ENCODE data around the gene SPI1. TPM values are rescaled to one million over a fixed set of nuclear protein-coding genes. Genes with fewer than 3 reads are reported as not detected.

Gene SPI1
- polyA plus RNA-seq, 1 donor (not counting 4 experiments of a cell fraction or from before 2014, with no cell fraction given): not detected

DNA sequence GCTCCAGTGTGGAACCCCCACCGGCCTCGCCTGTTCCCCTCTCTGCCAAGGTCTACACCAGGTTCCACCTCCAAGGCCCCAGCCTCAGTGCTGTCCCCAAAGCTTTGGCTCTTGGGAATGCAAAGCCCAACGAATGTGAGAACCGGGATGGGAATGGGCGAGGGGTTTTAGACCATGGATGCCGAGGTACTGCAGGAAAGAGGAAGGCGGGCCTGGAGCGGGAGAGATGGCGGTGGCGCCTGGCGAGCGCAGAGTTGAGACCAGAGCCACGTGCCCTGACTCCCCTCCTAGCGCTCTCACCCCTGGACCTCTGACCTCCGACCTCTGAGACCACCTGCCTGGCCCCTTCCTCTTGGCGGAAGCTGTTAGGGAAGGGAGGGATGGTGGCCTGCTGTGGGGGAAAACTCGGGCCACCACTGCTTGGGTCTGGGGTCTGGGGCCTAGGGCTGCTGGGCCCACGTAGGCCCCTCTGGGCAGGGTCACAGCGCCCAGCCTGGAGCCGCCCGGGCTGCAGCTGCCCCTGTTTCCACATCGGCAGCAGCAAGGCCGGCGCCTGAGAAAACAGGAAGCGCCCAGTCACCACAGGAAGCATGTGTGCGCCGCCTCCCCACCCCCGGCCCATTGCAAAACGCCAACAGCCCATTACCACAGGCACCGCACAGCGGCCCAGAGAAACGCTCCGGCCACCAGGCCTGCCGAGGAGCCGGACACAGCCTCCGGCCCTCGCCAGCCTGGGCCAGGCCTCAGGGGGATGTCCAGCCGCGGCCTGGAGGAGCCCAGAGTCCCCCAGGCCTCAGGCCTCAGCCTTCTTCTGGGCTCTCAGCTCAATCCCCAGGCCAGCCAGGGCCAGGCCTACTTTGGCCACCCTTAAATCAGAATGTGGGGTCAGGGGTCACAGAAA lies 16.2 kb upstream of the SPI1 start:
- no peaks in the 10 kb centered on the region for H3K36me3 ChIP-seq (ENCODE audit: control insufficient read depth in 2 of 2, extremely low read depth in 1 of 2, insufficient read depth in 2 of 2, low read length in 2 of 2)
- no peak for FAIRE-seq
- no peak overlapping the region for H3K27ac ChIP-seq (ENCODE audit: control insufficient read depth, insufficient read depth, low read length)
- H2AFZ ChIP-seq (ENCODE audit: control insufficient read depth, low read length): no peak overlapping the region
- no peak for DNase-seq (ENCODE audit: low read depth, low spot score)
- TF ChIP-seq CTCF (optimal IDR thresholded peaks at IDR 0.05 in 1 of 3, IDR thresholded peaks at IDR 0.05 in 1 of 3, conservative IDR thresholded peaks at IDR 0.05 in 1 of 3; ENCODE audit: extremely low read depth in 1 of 3, insufficient read depth in 2 of 3, low read length in 3 of 3) (no peak), EZH2 (IDR thresholded peaks at IDR 0.05; ENCODE audit: low read length) (no peak)
- no peaks in the 10 kb centered on the region for H4K20me1 ChIP-seq (ENCODE audit: control insufficient read depth, extremely low read depth, insufficient read depth, low read length)
- no peaks in the 10 kb centered on the region for H3K27me3 ChIP-seq (ENCODE audit: control insufficient read depth, extremely low read depth, insufficient read depth, low read length)
- no peak overlapping the region for H3K9ac ChIP-seq (ENCODE audit: control insufficient read depth, extremely low read depth, insufficient read depth, low read length)
- H3K79me2 ChIP-seq (ENCODE audit: control insufficient read depth, insufficient read depth, low read length): no peaks in the 10 kb centered on the region
- no peak overlapping the region for H3K4me2 ChIP-seq (ENCODE audit: control insufficient read depth, extremely low read depth, insufficient read depth, low read depth, low read length)
- H3K9me1 ChIP-seq (ENCODE audit: control insufficient read depth, extremely low read depth, insufficient read depth, low read length): no peaks in the 10 kb centered on the region
- dilution Hi-C loops (cut with MboI; ENCODE audit: extremely low pct_ligation_motif_present, low sequenced_read_pairs): no loop called here
- H3K4me3 ChIP-seq (ENCODE audit: control insufficient read depth in 2 of 3, extremely low read depth in 1 of 3, insufficient read depth in 2 of 3, low read depth in 1 of 3, low read length in 3 of 3): no peak overlapping the region
- no peaks in the 10 kb centered on the region for H3K9me3 ChIP-seq (ENCODE audit: control insufficient read depth, low read depth, low read length)
- H3K4me1 ChIP-seq (ENCODE audit: control insufficient read depth, extremely low read depth, insufficient read depth, low read length): peaks cover 9% of the 10 kb centered on the region

DNA sequence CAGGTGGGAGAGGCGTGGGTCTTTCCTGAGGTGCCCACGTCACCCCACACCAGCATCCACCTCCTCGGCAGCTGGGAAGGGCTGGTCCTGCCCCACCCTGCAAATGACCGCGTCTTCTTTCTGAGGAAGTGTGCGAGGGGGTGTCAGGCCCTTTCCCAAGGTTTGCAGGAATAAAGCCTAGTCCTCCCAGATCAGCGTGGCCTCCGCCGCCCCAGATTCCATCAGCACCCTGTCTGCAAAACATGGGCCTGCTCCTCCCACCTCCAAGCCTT lies 15.6 kb upstream of the SPI1 start:
- TF ChIP-seq EZH2 (IDR thresholded peaks at IDR 0.05; ENCODE audit: low read length) (no peak), CTCF (optimal IDR thresholded peaks at IDR 0.05 in 1 of 3, IDR thresholded peaks at IDR 0.05 in 1 of 3, conservative IDR thresholded peaks at IDR 0.05 in 1 of 3; ENCODE audit: extremely low read depth in 1 of 3, insufficient read depth in 2 of 3, low read length in 3 of 3) (no peak)
- H3K27me3 ChIP-seq (ENCODE audit: control insufficient read depth, extremely low read depth, insufficient read depth, low read length): no peaks in the 10 kb centered on the region
- H3K79me2 ChIP-seq (ENCODE audit: control insufficient read depth, insufficient read depth, low read length): no peaks in the 10 kb centered on the region
- no peaks in the 10 kb centered on the region for H3K36me3 ChIP-seq (ENCODE audit: control insufficient read depth in 2 of 2, extremely low read depth in 1 of 2, insufficient read depth in 2 of 2, low read length in 2 of 2)
- DNase-seq (ENCODE audit: low read depth, low spot score): no peak
- no peak for FAIRE-seq
- H3K9me1 ChIP-seq (ENCODE audit: control insufficient read depth, extremely low read depth, insufficient read depth, low read length): no peaks in the 10 kb centered on the region
- H3K4me2 ChIP-seq (ENCODE audit: control insufficient read depth, extremely low read depth, insufficient read depth, low read depth, low read length): no peak overlapping the region
- peaks cover 11% of the 10 kb centered on the region for H3K4me1 ChIP-seq (ENCODE audit: control insufficient read depth, extremely low read depth, insufficient read depth, low read length)
- no peaks in the 10 kb centered on the region for H4K20me1 ChIP-seq (ENCODE audit: control insufficient read depth, extremely low read depth, insufficient read depth, low read length)
- no peak overlapping the region for H3K9ac ChIP-seq (ENCODE audit: control insufficient read depth, extremely low read depth, insufficient read depth, low read length)
- dilution Hi-C loops (cut with MboI; ENCODE audit: extremely low pct_ligation_motif_present, low sequenced_read_pairs): no loop called here
- H3K9me3 ChIP-seq (ENCODE audit: control insufficient read depth, low read depth, low read length): no peaks in the 10 kb centered on the region
- H3K27ac ChIP-seq (ENCODE audit: control insufficient read depth, insufficient read depth, low read length): no peak overlapping the region
- H3K4me3 ChIP-seq (ENCODE audit: control insufficient read depth in 2 of 3, extremely low read depth in 1 of 3, insufficient read depth in 2 of 3, low read depth in 1 of 3, low read length in 3 of 3): no peak overlapping the region
- H2AFZ ChIP-seq (ENCODE audit: control insufficient read depth, low read length): no peak overlapping the region

All from keratinocyte (primary cell).